Naive B cell (primary cell): ENCODE data around the gene CD14. TPM values are rescaled to one million over a fixed set of nuclear protein-coding genes. Genes with fewer than 3 reads are reported as not detected.

Source experiments
- polyA plus RNA-seq, 6 donors: library from polyadenylated mRNA; unstranded; fragments of 300-500 nt; fragmentation: Illumina TruSeq; gene quantifications; one replicate each; pipeline ENCODE4 v1.2.3, GENCODE V29; 2021; ENCODE audit warnings: low read depth in 6 of 6

The CD14 gene
- polyA plus RNA-seq, 6 donors from 2014 or later: 1.5 to 10.2 (median 2.8) TPM

Other genes starting within 250 kb of the CD14 start
- gene ANKHD1, start 231.3 kb downstream of the CD14 start, polyA plus RNA-seq: 10 to 100 TPM; 53.3 to 88.7 (median 62.5) TPM
- gene EIF4EBP3, start 85.5 kb downstream of the CD14 start, polyA plus RNA-seq: 10 to 100 TPM; 44.5 to 90.3 (median 63.1) TPM
- gene SRA1, start 75.7 kb downstream of the CD14 start, polyA plus RNA-seq: 10 to 100 TPM; 26.2 to 47.0 (median 31.7) TPM
- 1 to 10 TPM in 5 of 6 donors, not detected in 1; 6.3 to 9.0 (median 7.9) TPM for gene APBB3, start 68.6 kb downstream of the CD14 start, polyA plus RNA-seq
- 100 to 1,000 TPM in 1 of 6 donors, 10 to 100 TPM in 5; 66.8 to 107 (median 74.6) TPM for gene SLC35A4, start 68.3 kb downstream of the CD14 start, polyA plus RNA-seq
- 10 to 100 TPM in 4 of 6 donors, 1 to 10 TPM in 2; 7.6 to 13.0 (median 11.4) TPM for gene TMCO6, start 6.3 kb upstream of the CD14 start, polyA plus RNA-seq
- 100 to 1,000 TPM in 5 of 6 donors, 10 to 100 TPM in 1; 94.5 to 167 (median 152) TPM for gene NDUFA2, start 14.5 kb upstream of the CD14 start, polyA plus RNA-seq
- 100 to 1,000 TPM in 5 of 6 donors, 10 to 100 TPM in 1; 83.8 to 170 (median 140) TPM for gene IK, start 14.7 kb upstream of the CD14 start, polyA plus RNA-seq
- gene WDR55, start 31.7 kb upstream of the CD14 start, polyA plus RNA-seq: 10 to 100 TPM in 4 of 6 donors, 1 to 10 TPM in 2; 5.7 to 15.1 (median 10.3) TPM
- under 1 TPM in 1 of 6 donors, not detected in 5; 0.21 TPM for gene DND1, start 40.4 kb upstream of the CD14 start, polyA plus RNA-seq
- gene HARS1, start 58.2 kb upstream of the CD14 start, polyA plus RNA-seq: 10 to 100 TPM; 37.6 to 73.5 (median 40.3) TPM
- 10 to 100 TPM; 12.2 to 26.2 (median 18.7) TPM for gene HARS2, start 58.3 kb upstream of the CD14 start, polyA plus RNA-seq
- 10 to 100 TPM; 68.6 to 85.8 (median 76.7) TPM for gene ZMAT2, start 67.3 kb upstream of the CD14 start, polyA plus RNA-seq
- not detected for gene PCDHA1, start 153.0 kb upstream of the CD14 start, polyA plus RNA-seq
- gene PCDHA2, start 161.7 kb upstream of the CD14 start, polyA plus RNA-seq: not detected
- not detected for gene PCDHA3, start 167.9 kb upstream of the CD14 start, polyA plus RNA-seq
- gene PCDHA4, start 173.9 kb upstream of the CD14 start, polyA plus RNA-seq: not detected
- gene PCDHA5, start 188.4 kb upstream of the CD14 start, polyA plus RNA-seq: not detected
- gene PCDHA6, start 194.8 kb upstream of the CD14 start, polyA plus RNA-seq: not detected
- not detected for gene PCDHA7, start 201.1 kb upstream of the CD14 start, polyA plus RNA-seq
- not detected for gene PCDHA8, start 208.0 kb upstream of the CD14 start, polyA plus RNA-seq
- not detected for gene PCDHA9, start 215.2 kb upstream of the CD14 start, polyA plus RNA-seq
- gene PCDHA10, start 222.7 kb upstream of the CD14 start, polyA plus RNA-seq: not detected
- not detected for gene PCDHA11, start 235.8 kb upstream of the CD14 start, polyA plus RNA-seq
- gene PCDHA12, start 242.1 kb upstream of the CD14 start, polyA plus RNA-seq: not detected
- not detected for gene PCDHA13, start 248.9 kb upstream of the CD14 start, polyA plus RNA-seq